Osteoblast (primary cell): ENCODE results near the gene CWC27. TPM values are rescaled to one million over a fixed set of nuclear protein-coding genes. Genes with fewer than 3 reads are reported as not detected.

Source experiments
- DNase-seq: peaks from one replicate; pipeline ENCODE4 v3.0.0; 2011; ENCODE audit warnings: low spot score, mixed read lengths; ENCODE audit not compliant: insufficient read length; ENCODE audit errors: missing footprints
- H2AFZ ChIP-seq: 2 replicates; pipeline ENCODE4 v1.6.0; 2011; ENCODE audit warnings: mild to moderate bottlenecking, low read length
- H3K27ac ChIP-seq: 2 replicates; pipeline ENCODE4 v1.5.1; 2011; ENCODE audit warnings: mild to moderate bottlenecking, low read depth, low read length, moderate library complexity
- H3K27me3 ChIP-seq: 2 replicates; pipeline ENCODE4 v1.6.0; 2012; ENCODE audit warnings: mild to moderate bottlenecking, control low read depth, inconsistent platforms, low read length, moderate library complexity; ENCODE audit not compliant: insufficient read depth
- H3K36me3 ChIP-seq: 2 replicates; pipeline ENCODE4 v1.5.1; 2011; ENCODE audit warnings: mild to moderate bottlenecking, low read length, control low read depth, moderate library complexity; ENCODE audit not compliant: insufficient read depth
- H3K4me1 ChIP-seq: 2 replicates; pipeline ENCODE4 v1.5.1; 2011; ENCODE audit warnings: mild to moderate bottlenecking, low read length, control low read depth, moderate library complexity; ENCODE audit not compliant: insufficient read depth
- H3K4me2 ChIP-seq: 2 replicates; pipeline ENCODE4 v1.6.0; 2011; ENCODE audit warnings: mild to moderate bottlenecking, low read length; ENCODE audit not compliant: insufficient read depth
- H3K4me3 ChIP-seq: fragments of 200-600 bp; sonication (generic); 3 replicates; pipeline ENCODE4 v1.5.1; 2012; ENCODE audit warnings: mild to moderate bottlenecking, low read length, inconsistent platforms; ENCODE audit not compliant: insufficient read depth
- H3K79me2 ChIP-seq: 2 replicates; pipeline ENCODE4 v1.6.0; 2012; ENCODE audit warnings: mild to moderate bottlenecking, low read length, control low read depth, inconsistent platforms; ENCODE audit not compliant: insufficient read depth
- H3K9me3 ChIP-seq: 2 replicates; pipeline ENCODE4 v1.5.1; 2011; ENCODE audit warnings: low read depth, low read length, control low read depth
- H4K20me1 ChIP-seq: 2 replicates; pipeline ENCODE4 v1.6.0; 2012; ENCODE audit warnings: mild to moderate bottlenecking, low read length, control low read depth; ENCODE audit not compliant: insufficient read depth
- total RNA-seq: library from RNA; depleted of rRNA; stranded (reverse); fragments of >200 nt; gene quantifications from 2 replicates; pipeline ENCODE4 v1.2.3, GENCODE V29; 2012
- TF ChIP-seq, protein P1 (sequence below): IDR thresholded peaks from 2 replicates; pipeline ENCODE4 v1.5.1; 2011; ENCODE audit warnings: mild to moderate bottlenecking, low read depth, low read length, moderate library complexity; ENCODE audit errors: extremely low read depth

Gene CWC27
- total RNA-seq, 1 donor, result 13.4 TPM

DNA sequence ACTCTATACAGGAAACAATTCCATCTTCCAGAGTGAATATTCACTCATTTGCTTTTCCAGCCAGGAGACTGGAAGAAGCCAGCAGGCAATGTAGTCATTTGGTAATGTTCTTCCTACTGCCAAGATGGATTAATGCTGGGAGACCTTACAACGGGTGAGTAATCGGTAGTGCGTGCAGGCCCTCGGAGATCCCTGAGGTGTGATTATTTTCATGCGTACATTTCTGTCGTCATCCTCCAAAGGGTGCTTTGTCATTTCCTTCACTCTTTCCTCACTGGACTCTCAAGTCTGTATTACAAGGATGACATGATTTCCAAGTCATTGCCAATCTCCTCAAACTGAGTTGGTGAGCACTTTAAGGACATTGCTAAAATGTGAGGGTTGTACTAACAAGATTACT is 263.5 kb downstream of the CWC27 start:
- no peaks in the 10 kb centered on the region for H3K9me3 ChIP-seq
- TF ChIP-seq, protein P1, sequence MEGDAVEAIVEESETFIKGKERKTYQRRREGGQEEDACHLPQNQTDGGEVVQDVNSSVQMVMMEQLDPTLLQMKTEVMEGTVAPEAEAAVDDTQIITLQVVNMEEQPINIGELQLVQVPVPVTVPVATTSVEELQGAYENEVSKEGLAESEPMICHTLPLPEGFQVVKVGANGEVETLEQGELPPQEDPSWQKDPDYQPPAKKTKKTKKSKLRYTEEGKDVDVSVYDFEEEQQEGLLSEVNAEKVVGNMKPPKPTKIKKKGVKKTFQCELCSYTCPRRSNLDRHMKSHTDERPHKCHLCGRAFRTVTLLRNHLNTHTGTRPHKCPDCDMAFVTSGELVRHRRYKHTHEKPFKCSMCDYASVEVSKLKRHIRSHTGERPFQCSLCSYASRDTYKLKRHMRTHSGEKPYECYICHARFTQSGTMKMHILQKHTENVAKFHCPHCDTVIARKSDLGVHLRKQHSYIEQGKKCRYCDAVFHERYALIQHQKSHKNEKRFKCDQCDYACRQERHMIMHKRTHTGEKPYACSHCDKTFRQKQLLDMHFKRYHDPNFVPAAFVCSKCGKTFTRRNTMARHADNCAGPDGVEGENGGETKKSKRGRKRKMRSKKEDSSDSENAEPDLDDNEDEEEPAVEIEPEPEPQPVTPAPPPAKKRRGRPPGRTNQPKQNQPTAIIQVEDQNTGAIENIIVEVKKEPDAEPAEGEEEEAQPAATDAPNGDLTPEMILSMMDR, result no peak
- peak overlapping the region; percentile 94 for H3K27ac ChIP-seq
- no peak overlapping the region for H2AFZ ChIP-seq
- peak overlapping the region; percentile 1 for H3K4me2 ChIP-seq
- DNase-seq, result peak; percentile 96
- H3K27me3 ChIP-seq, result no peaks in the 10 kb centered on the region
- H3K4me3 ChIP-seq, result no peak overlapping the region
- peaks cover 24% of the 10 kb centered on the region for H3K4me1 ChIP-seq
- H4K20me1 ChIP-seq, result no peaks in the 10 kb centered on the region
- no peaks in the 10 kb centered on the region for H3K36me3 ChIP-seq
- no peaks in the 10 kb centered on the region for H3K79me2 ChIP-seq

DNA sequence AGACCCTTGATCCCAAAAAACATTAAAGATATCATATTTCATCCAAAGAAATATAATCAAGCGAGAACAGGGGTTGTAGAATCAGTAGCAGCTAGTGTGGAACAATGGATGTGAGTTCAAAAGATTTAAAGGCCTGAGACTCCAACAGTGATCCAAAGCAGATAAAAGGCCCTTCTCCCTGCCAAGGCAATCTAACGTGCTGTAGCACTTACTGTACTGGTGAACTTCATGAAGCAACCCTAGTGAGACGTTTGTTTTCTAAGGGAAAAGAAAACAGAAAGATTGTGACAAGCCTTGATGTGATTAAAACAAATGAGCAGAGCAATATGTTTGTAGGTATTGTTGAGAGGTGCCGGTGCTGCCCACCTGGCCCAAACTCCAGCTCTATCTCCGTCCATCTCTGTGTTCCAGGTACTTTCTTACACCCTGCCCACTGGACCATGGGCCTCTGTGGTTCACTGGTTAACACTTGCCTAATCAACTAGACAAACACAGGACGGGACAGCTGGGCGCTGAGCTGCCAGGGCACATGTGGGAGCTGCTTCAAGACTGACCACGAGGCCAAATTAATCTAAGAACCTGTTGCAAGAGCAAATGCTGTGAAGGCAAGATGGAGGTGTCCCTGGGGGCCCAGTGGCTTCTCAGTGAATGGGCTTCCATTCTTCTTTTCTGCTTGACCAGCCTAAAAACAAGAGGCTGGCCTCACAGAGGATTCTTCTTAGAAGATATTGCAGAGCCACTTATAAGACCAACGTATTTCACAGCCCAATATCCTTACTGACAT is 265.5 kb downstream of the CWC27 start:
- H4K20me1 ChIP-seq, result no peaks in the 10 kb centered on the region
- no peaks in the 10 kb centered on the region for H3K36me3 ChIP-seq
- H3K27ac ChIP-seq, result peak overlapping the region; percentile 94
- H3K27me3 ChIP-seq, result no peaks in the 10 kb centered on the region
- H3K4me3 ChIP-seq, result no peak overlapping the region
- H2AFZ ChIP-seq, result no peak overlapping the region
- no peaks in the 10 kb centered on the region for H3K79me2 ChIP-seq
- DNase-seq, result no peak
- no peak overlapping the region for H3K4me2 ChIP-seq
- no peaks in the 10 kb centered on the region for H3K9me3 ChIP-seq
- TF ChIP-seq, protein P1, result no peak
- H3K4me1 ChIP-seq, result peaks cover 24% of the 10 kb centered on the region

DNA sequence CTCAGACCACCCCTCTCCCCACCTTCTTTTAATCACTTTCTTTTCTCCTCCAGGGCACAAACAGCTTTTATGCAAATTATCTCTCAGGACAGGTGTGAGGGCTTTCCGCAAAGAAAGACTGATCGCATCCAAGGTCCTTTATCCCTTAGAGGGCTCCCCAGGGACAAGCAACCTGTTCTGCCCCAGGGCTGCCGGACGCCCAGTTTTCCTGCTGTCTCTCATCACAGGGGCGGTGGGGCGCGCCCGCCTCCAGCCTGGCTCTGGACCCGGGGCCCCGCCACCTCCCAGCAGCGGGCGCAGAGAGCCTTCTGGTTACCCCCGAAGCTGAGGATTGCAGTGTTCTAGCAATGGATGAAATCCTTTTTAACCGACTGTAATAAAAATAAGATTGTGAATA is 266.1 kb downstream of the CWC27 start:
- no peaks in the 10 kb centered on the region for H3K79me2 ChIP-seq
- DNase-seq, result no peak
- peak overlapping the region; percentile 94 for H3K27ac ChIP-seq
- H3K4me3 ChIP-seq, result peak overlapping the region; percentile 69
- H3K36me3 ChIP-seq, result no peaks in the 10 kb centered on the region
- TF ChIP-seq, protein P1, result no peak
- H2AFZ ChIP-seq, result peak overlapping the region; percentile 87
- no peaks in the 10 kb centered on the region for H3K9me3 ChIP-seq
- peaks cover 24% of the 10 kb centered on the region for H3K4me1 ChIP-seq
- no peaks in the 10 kb centered on the region for H3K27me3 ChIP-seq
- H4K20me1 ChIP-seq, result no peaks in the 10 kb centered on the region
- H3K4me2 ChIP-seq, result peak overlapping the region; percentile 69
